ENCODE data around the gene ATF6B. TPM values are rescaled to one million over a fixed set of nuclear protein-coding genes. Genes with fewer than 3 reads are reported as not detected.

ATF6B gene
- total RNA-seq, 4 donors from 2014 or later, result 41.5 to 63.5 (median 57.3) TPM

DNA sequence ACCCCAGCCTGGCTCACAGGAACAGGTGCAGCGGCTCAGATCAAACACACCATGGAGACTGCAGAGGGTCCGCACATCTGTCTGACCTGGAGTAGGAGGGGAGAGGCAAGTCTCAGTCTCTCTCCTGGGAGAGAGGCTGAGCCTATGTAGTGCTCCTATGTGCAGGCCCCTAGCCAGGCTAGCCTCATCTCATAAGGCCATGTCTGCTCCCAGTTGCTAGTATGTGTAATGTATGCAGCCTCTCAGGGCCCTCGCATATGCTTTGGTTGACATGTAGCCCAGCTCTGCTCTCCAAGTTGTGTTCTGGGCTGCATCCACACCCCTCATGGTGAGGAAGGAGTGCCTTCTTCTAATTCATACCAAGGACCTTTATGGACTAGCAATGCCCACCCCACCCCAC, 30.7 kb downstream of the ATF6B start:
- H3K9me3 ChIP-seq, result no peaks in the 10 kb centered on the region
- H3K4me3 ChIP-seq (replicated peaks in 1 of 3), result no peak overlapping the region
- H3K36me3 ChIP-seq, result peaks cover 0 to 5% of the 10 kb centered on the region in 2 donors
- TF ChIP-seq CTCF (IDR thresholded peaks at IDR 0.05) (no peak), POLR2A (IDR thresholded peaks at IDR 0.05) (no peak)
- H3K27me3 ChIP-seq, result peaks cover 4% of the 10 kb centered on the region
- H3K4me1 ChIP-seq, result peaks cover 23% of the 10 kb centered on the region in 2 donors
- intact Hi-C loops (cut with DNase I), result no loop called here
- DNase-seq, result no peak
- WGBS, 2 donors, result 80 to 89% methylated on average over 1 of the region's 3 CpGs
- no peak overlapping the region for H3K27ac ChIP-seq

- no peak for DNase-seq
- H3K4me1 ChIP-seq, result peaks cover 29 to 30% of the 10 kb centered on the region in 2 donors
- 56 to 71% methylated on average over 24 to 41 of the region's 90 CpGs for WGBS, 2 donors
- H3K4me3 ChIP-seq (replicated peaks in 1 of 3), result no peak overlapping the region
- intact Hi-C loops (cut with DNase I), result no loop called here
- H3K27ac ChIP-seq, result no peak overlapping the region
- peaks cover 4% of the 10 kb centered on the region for H3K27me3 ChIP-seq
- H3K36me3 ChIP-seq, result peaks cover 0 to 5% of the 10 kb centered on the region in 2 donors
- TF ChIP-seq POLR2A (IDR thresholded peaks at IDR 0.05) (no peak), CTCF (IDR thresholded peaks at IDR 0.05) (no peak)
- no peaks in the 10 kb centered on the region for H3K9me3 ChIP-seq
Observed at GRCh38 chr6:32096394-32097258, 31.4 kb downstream of the ATF6B start.

DNA sequence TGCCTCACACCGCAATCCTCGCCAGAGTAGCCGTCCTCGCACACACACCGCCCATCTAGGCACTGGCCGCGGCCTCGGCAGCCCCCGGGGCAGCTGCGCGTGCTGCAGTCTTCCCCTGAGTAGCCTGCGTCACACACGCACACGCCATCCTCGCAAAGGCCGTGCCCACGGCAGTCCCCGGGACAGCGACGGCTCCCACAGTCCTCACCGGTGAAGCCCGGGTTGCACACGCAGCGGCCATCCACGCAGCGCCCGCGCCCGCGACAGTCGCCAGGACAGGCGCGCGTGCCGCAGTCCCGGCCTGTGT, 32.0 kb downstream of the ATF6B start:
- Histone ChIP-seq H3K4me3 (replicated peaks in 1 of 3) (no peak overlapping the region), H3K9me3 (no peaks in the 10 kb centered on the region), H3K27me3 (peaks cover 4% of the 10 kb centered on the region), H3K36me3 (peaks cover 0 to 5% of the 10 kb centered on the region in 2 donors), H3K4me1 (peaks cover 29 to 34% of the 10 kb centered on the region in 2 donors), H3K27ac (no peak overlapping the region)
- intact Hi-C loops (cut with DNase I), result no loop called here
- DNase-seq, result no peak
- TF ChIP-seq POLR2A (IDR thresholded peaks at IDR 0.05), result no peak
- no peak for TF ChIP-seq CTCF (IDR thresholded peaks at IDR 0.05)
- WGBS, 2 donors, result 45 to 67% methylated on average over 4 to 10 of the region's 36 CpGs

DNA sequence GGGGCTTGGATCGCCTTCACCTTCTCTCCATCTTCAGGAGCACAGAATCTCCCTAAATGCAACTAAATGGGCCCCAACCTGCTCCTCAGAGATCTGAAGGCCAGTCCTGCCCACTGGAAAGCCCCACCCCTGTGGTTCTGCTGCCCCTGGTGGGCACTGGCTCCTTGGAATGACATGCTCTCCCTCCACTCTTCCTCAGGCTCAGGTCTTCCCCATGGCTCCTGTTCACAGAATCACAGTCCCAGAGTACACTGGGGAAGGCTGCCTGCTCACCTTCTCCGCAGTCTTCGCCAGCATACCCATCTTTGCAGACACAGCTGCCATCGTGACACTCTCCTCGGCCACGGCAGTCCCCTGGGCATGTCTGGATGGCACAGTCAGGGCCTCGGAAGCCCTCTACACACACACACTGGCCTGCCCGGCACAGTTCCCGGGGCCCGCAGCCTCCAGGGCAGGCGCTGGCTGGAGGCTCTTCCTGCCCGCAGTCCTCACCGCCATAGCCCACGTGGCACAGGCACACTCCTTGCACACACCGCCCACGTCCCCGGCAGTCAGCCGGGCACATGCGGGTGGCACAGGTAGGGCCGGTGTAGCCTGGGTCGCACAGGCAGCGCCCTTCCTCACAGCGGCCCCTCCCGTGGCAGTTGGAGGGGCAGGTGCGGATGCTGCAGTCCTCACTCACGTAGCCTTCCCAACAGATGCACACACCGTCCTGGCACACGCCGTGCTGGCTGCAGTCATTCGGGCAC, 32.5 kb downstream of the ATF6B start:
- WGBS, 2 donors, result 54 to 83% methylated on average over 10 to 12 of the region's 30 CpGs
- Histone ChIP-seq H3K36me3 (peaks cover 0 to 5% of the 10 kb centered on the region in 2 donors), H3K27ac (no peak overlapping the region), H3K27me3 (peaks cover 4% of the 10 kb centered on the region), H3K9me3 (no peaks in the 10 kb centered on the region), H3K4me3 (replicated peaks in 1 of 3) (no peak overlapping the region), H3K4me1 (peaks cover 29 to 34% of the 10 kb centered on the region in 2 donors)
- intact Hi-C loops (cut with DNase I), result no loop called here
- DNase-seq, result no peak
- TF ChIP-seq CTCF (IDR thresholded peaks at IDR 0.05) (no peak), POLR2A (IDR thresholded peaks at IDR 0.05) (no peak)
